K562 (cell line): Measurements from ENCODE around the gene PLEKHM2. TPM values are rescaled to one million over a fixed set of nuclear protein-coding genes. Genes with fewer than 3 reads are reported as not detected.

Source experiments
- ATAC-seq: fragments of 200-7000 bp; cut with Tn5 transposase; 3 replicates; pipeline ENCODE4 v1.9.1; 2020; ENCODE audit warnings: moderate library complexity
- BruUV-seq: library from RNA; stranded (reverse); fragments of 400-500 nt; replicated peaks from 2 replicates; lab custom pipeline; 2021; lab: Mats Ljungman, UMichigan
- CTCF ChIA-PET: fragments of 300-600 bp; formaldehyde crosslinking; extraction: SDS; loops from one replicate; lab custom pipeline; 2021; ENCODE audit warnings: low intra/inter-chr PET ratio; lab: Yijun Ruan, JAX
- POLR2A ChIA-PET: fragments of 300-600, 350-650 bp; sonication (Branson Sonifier 250); formaldehyde crosslinking; extraction: SDS; loops from one replicate; lab custom pipeline; 2021; ENCODE audit warnings: antibody characterized with exemption, inconsistent platforms; lab: Yijun Ruan, JAX
- DNase-seq, 4 experiments: peaks; one replicate each; pipeline versions ENCODE4 v3.0.0 to v3.0.0-alpha.2; 2011 to 2018; ENCODE audit warnings: low spot score in 3 of 4, mixed read lengths in 3 of 4; ENCODE audit errors: extremely low read depth in 1 of 4
- FAIRE-seq: peaks from 2 replicates; lab custom pipeline; 2011; peaks lifted over from hg19 to GRCh38; lab: Jason Lieb, UNC
- H2AFZ ChIP-seq: 2 replicates; pipeline ENCODE4 v1.6.0; 2011; ENCODE audit warnings: low read depth, low read length, control low read depth, inconsistent platforms
- H3K27ac ChIP-seq: fragments of 200-600 bp; 3 replicates; pipeline ENCODE4 v1.8.0; 2011; ENCODE audit warnings: low read depth, mild to moderate bottlenecking, control low read depth, inconsistent platforms, low read length, moderate library complexity, mixed read lengths; ENCODE audit errors: extremely low read depth
- H3K27me3 ChIP-seq, 2 experiments: fragments of 300-600 bp in 1 of 2; 2 replicates in 1 of 2; 3 replicates in 1 of 2; pipeline versions ENCODE4 v1.6.0 to v1.8.0; 2011; ENCODE audit warnings: inconsistent platforms in 2 of 2, low read length in 2 of 2, mild to moderate bottlenecking in 1 of 2, mixed read lengths in 1 of 2, moderate library complexity in 1 of 2; ENCODE audit not compliant: control insufficient read depth in 2 of 2, insufficient read depth in 2 of 2
- H3K36me3 ChIP-seq: fragments of 300-600 bp; 3 replicates; pipeline ENCODE4 v1.8.0; 2011; ENCODE audit warnings: mild to moderate bottlenecking, low read length, inconsistent platforms; ENCODE audit not compliant: control insufficient read depth, insufficient read depth
- H3K4me1 ChIP-seq, 2 experiments: fragments of 200-600 bp in 1 of 2; replicated peaks in 1 of 2; 2 replicates in 1 of 2; 3 replicates in 1 of 2; pipeline versions ENCODE4 v1.5.1 to v1.8.0; 2011; ENCODE audit warnings: inconsistent platforms in 2 of 2, low read length in 2 of 2, mild to moderate bottlenecking in 1 of 2, mixed read lengths in 1 of 2, moderate library complexity in 1 of 2; ENCODE audit not compliant: control insufficient read depth in 2 of 2, insufficient read depth in 2 of 2
- H3K4me2 ChIP-seq: 2 replicates; pipeline ENCODE4 v1.6.1; 2011; ENCODE audit warnings: low read length, control low read depth, inconsistent platforms, mixed read lengths; ENCODE audit not compliant: insufficient read depth
- H3K4me3 ChIP-seq: fragments of 200-600 bp; sonication (generic), shearing (Covaris generic); 2 replicates; pipeline ENCODE4 v1.5.1; 2016; ENCODE audit warnings: control low read depth, inconsistent platforms
- H3K79me2 ChIP-seq: fragments of 200-600 bp; 3 replicates; pipeline ENCODE4 v1.8.0; 2011; ENCODE audit warnings: low read length, inconsistent platforms; ENCODE audit not compliant: control insufficient read depth, insufficient read depth
- H3K9ac ChIP-seq, 2 experiments: 2 replicates each; pipeline versions ENCODE4 v1.6.0 to v1.6.1; 2011; ENCODE audit warnings: low read depth in 2 of 2, low read length in 2 of 2, control low read depth in 1 of 2, inconsistent platforms in 1 of 2, mild to moderate bottlenecking in 1 of 2, mixed read lengths in 1 of 2; ENCODE audit not compliant: insufficient read depth in 1 of 2
- H3K9me1 ChIP-seq: one replicate; pipeline ENCODE4 v1.6.0; 2011; ENCODE audit warnings: inconsistent platforms, mild to moderate bottlenecking, low read length, moderate library complexity; ENCODE audit not compliant: control insufficient read depth, insufficient read depth
- H3K9me3 ChIP-seq: replicated peaks from 2 replicates; pipeline ENCODE4 v1.5.1; 2011; ENCODE audit warnings: low read depth, low read length, inconsistent platforms; ENCODE audit not compliant: control insufficient read depth, insufficient read depth
- H4K20me1 ChIP-seq: replicated peaks from 2 replicates; pipeline ENCODE4 v1.6.1; 2011; ENCODE audit warnings: low read length, inconsistent platforms, mixed read lengths; ENCODE audit not compliant: control insufficient read depth, insufficient read depth
- FIP1L1 ChIP-seq: fragments of 200-400 bp; formaldehyde crosslinking; IDR thresholded peaks from 2 replicates; pipeline ENCODE4 v1.6.1; 2018; ENCODE audit warnings: mild to moderate bottlenecking, low read depth, low read length; ENCODE audit not compliant: poor library complexity, severe bottlenecking
- POLR2G ChIP-seq: fragments of 200-400 bp; formaldehyde crosslinking; IDR thresholded peaks from 2 replicates; pipeline ENCODE4 v1.6.1; 2017; ENCODE audit warnings: low read depth, mild to moderate bottlenecking, antibody characterized with exemption, low read length, moderate library complexity
- ZNF184 ChIP-seq: sonication (generic); formaldehyde crosslinking; IDR thresholded peaks from 2 replicates; pipeline ENCODE4 v1.5.0; 2020; ENCODE audit warnings: missing genetic modification reagents
- ZNF551 ChIP-seq: fragments of 250-450 bp; sonication (Bioruptor Pico); IDR thresholded peaks from 2 replicates; pipeline ENCODE4 v1.5.0; 2021; ENCODE audit warnings: mild to moderate bottlenecking, moderate library complexity
- WGBS: fragments of 100-300 bp; shearing (Covaris generic); methylation state at CpG from one replicate; pipeline ENCODE4 v1.1.6; 2016; ENCODE audit warnings: low coverage, mixed read lengths; ENCODE audit not compliant: insufficient coverage; ENCODE audit errors: missing lambda C conversion rate; 5-methylcytosine and 5-hydroxymethylcytosine counted together
- in situ Hi-C: fragments of 300-500 bp; cut with MboI; formaldehyde crosslinking; loops from 4 replicates; pipeline ENCODE4 v1.15.0; 2018; ENCODE audit warnings: inconsistent platforms, mixed read lengths
- intact Hi-C: fragments of 100-400 bp; cut with micrococcal nuclease; formaldehyde crosslinking; loops from 2 replicates; pipeline ENCODE4 v1.14.2; 2022
- polyA plus RNA-seq, 8 experiments: library from polyadenylated mRNA; depleted of rRNA in 4 of 8; stranded (reverse) in 5 of 8; unstranded in 3 of 8; fragments of >200 nt; fragmentation: Nextera tagmentation in 2 of 8; fragmentation: Illumina TruSeq in 1 of 8; extraction: Ambion mirVana in 2 of 8; extraction: Trizol in 1 of 8; gene quantifications; 2 replicates each; pipeline versions ENCODE4 v1.2.1 to v1.2.3, GENCODE V29; 2011 to 2014; ENCODE audit warnings: inconsistent platforms in 1 of 8, missing spikeins in 1 of 8
- total RNA-seq, 7 experiments: library from RNA; depleted of rRNA in 6 of 7; stranded (reverse); fragments of >200 nt in 6 of 7; fragmentation: Illumina TruSeq in 2 of 7; extraction: Trizol in 2 of 7; gene quantifications; 2 replicates each; pipeline versions ENCODE4 v1.2.1 to v1.2.3, GENCODE V29; 2011 to 2021; ENCODE audit warnings: low replicate concordance in 1 of 7

PLEKHM2 gene
- total and polyA plus RNA-seq, 9 of the 15 experiments (the other 6 are each of a cell fraction or from before 2014, with no cell fraction given) = 0.27 to 63.7 (median 33.2) TPM

- Histone ChIP-seq H3K27ac (no peak overlapping the region), H3K4me3 (no peak overlapping the region), H3K36me3 (peaks cover 22% of the 10 kb centered on the region; the same call in 2 of the 3 replicates), H4K20me1 (no peaks in the 10 kb centered on the region; the same call in none of the 2 replicates), H3K9me3 (no peaks in the 10 kb centered on the region), H3K27me3 (no peaks in the 10 kb centered on the region)
- no TSS peak for BruUV-seq
- 50% methylated on average over 20 of the region's 20 CpGs for WGBS
- POLR2A ChIA-PET = interaction anchor here (0.6 to 2.2 kb wide), 12 partner anchors 10 to 885 kb away, joined by 3 to 8 read pairs (median 4); no protein-coding TSS in a partner anchor
- ATAC-seq = no peak
- peak; percentile 36 for TF ChIP-seq FIP1L1
- TF ChIP-seq POLR2G = peak; percentile 37
- TF ChIP-seq ZNF184 (CRISPR knock-in tag) = 0 out of 2 replicates have a peak, but pooled peaks have one; percentile 25
- no peak for TF ChIP-seq ZNF551 (CRISPR knock-in tag)
- TF ChIP-seq, all 486 proteins: peak for 3
- FAIRE-seq (no peak), DNase-seq (no peak)
- CTCF ChIA-PET = no interaction called here
- H3K9me1 ChIP-seq = no peaks in the 10 kb centered on the region
- in situ Hi-C loops = no loop called here
- H3K4me1 ChIP-seq = peaks cover 3 to 66% of the 10 kb centered on the region in 2 experiments; a peak in 4 of 5 replicates
- no peaks in the 10 kb centered on the region for H3K79me2 ChIP-seq
- peak overlapping the region in 1 of 2 experiments; percentile 57; a peak in 2 of 4 replicates for H3K9ac ChIP-seq
- H3K4me2 ChIP-seq = no peak overlapping the region
- H2AFZ ChIP-seq = no peak overlapping the region
- intact Hi-C loops = no loop called here
These were observed 53.5 kb downstream of the PLEKHM2 start for GRCh38 chr1:15737324-15738319.
